GM19328 (cell line): Measurements from ENCODE around the gene CSNK1G3.
"Not testable (repeated sequence)": the region's sequence is repeated elsewhere in the genome, so short reads cannot be mapped to it uniquely, and the experiment has no call there.

Experiments used
- ATAC-seq: cut with Tn5 transposase; IDR thresholded peaks from one replicate; pipeline ENCODE4 v1.9.1; 2021; ENCODE audit warnings: mild to moderate bottlenecking, moderate library complexity; ENCODE audit not compliant: unreplicated experiment

The CSNK1G3 gene

DNA sequence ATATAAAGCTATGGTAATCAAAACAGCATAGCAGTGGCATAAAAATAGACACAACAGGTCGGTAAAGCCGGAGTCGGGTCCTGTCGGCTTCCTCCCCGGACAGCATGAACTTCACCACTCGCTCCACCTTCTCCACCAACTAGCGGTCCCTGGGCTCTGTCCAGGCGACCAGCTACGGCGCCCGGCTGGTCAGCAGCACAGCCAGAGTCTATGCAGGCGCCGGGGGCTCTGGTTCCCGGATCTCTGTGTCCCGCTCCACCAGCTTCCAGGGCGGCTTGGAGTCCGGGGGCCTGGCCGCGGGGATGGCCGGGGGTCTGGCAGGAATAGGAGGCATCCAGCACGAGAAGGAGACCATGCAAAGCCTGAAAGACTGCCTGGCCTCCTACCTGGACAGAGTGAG is 124.0 kb downstream of the CSNK1G3 start:
- no peak for ATAC-seq

DNA sequence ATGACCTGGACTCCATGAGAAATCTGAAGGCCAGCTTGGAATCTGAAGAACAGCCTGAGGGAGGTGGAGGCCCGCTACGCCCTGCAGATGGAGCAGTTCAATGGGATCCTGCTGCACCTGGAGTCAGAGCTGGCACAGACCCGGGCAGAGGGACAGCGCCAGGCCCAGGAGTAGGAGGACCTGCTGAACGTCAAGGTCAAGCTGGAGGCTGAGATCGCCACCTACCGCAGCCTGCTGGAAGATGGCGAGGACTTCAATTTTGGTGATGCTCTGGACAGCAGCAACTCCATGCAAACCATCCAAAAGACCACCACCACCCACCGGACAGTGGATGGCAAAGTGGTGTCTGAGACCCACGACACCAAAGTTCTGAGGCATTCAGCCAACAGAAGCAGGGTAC is 125.1 kb downstream of the CSNK1G3 start:
- not testable (repeated sequence) for ATAC-seq

- ATAC-seq, result no peak
These were observed 127.3 kb downstream of the CSNK1G3 start for GRCh38 chr5:123639244-123639643.

DNA sequence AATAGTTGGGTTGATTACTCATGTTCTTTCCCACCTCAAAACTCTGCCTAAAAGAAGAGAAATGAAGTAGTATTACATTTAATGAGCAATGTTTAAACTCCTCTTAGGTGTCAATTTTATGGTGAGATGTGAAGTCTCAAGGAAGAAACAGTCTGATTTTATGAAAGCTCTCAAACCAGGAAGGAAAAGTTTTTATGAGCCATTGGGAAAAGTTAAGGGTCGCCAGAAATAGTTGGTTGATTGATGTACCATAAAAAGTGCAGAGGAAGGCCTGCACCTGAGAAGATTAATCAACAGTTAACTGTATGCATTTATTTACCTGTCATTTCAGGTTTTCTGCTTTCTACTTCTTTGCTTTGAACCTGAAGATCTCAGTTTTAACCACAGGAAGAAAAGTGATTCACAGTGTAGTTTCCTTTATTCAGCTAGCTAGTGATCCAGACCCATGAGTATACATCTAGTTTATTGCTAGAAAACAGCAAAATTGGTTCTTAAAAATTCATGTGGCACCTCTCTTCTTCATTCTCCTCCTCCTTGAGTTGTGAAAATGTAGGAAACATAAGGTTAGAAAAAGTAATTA is 133.1 kb downstream of the CSNK1G3 start:
- no peak for ATAC-seq

DNA sequence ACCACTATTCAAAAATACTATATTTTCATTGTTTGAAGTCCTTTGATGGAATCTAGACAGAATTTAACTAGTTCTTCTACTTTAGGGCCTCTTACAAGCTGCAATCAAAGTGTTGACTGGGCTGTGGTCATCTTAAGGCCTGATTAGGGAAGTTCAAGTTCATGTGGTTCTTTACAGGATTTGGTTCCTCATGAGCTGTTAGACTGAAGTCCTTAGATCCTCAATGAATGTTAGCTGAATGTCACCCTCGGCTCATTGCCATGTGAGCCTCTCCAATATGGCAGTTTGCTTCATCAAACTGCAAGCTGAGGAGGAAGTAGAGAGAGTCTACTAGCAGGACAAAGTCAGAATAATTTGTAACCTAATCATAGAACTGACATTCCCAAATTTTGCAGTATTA is 135.1 kb downstream of the CSNK1G3 start:
- ATAC-seq, result no peak

GRCh38 chr5:123651234-123651633 is 139.3 kb downstream of the CSNK1G3 start:
- no peak for ATAC-seq

DNA sequence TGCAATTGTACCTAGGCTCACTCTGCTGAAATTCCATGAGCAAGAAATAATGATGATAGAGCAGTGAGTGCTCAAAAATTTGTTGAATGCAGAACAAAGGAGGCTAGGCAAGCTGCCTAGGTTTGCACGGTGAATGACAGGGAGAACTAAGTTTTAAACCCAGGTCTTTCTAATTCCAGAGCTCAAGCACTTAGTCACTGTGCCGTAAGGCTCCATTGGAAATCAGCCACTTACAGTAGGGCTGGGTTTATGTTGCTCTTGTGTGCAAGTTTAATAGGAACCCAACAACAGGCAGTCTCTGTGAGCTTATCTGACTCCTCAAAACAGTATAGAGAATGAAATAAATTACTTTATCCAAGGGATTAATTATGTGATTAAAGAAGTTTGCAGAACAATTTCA is 147.0 kb downstream of the CSNK1G3 start:
- ATAC-seq, result no peak

DNA sequence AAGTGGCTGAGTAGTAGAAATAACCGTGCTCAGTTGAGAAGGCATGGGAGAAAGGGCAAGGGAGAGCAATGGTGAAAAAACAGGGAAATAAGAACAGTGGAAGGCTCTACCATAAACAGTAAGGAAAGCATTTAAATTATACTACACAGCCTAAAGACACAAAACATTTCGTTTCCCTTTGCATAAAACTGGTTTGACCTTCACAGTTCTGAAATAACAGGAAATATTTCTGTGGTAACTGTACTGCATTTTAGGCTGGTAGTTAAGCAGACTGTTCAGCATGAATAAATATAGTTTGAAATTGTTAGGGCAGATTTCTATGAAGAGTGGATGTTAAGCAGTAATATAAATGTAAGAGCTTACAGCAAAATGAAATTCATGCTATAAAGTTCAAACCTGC is 147.5 kb downstream of the CSNK1G3 start:
- ATAC-seq, result no peak

DNA sequence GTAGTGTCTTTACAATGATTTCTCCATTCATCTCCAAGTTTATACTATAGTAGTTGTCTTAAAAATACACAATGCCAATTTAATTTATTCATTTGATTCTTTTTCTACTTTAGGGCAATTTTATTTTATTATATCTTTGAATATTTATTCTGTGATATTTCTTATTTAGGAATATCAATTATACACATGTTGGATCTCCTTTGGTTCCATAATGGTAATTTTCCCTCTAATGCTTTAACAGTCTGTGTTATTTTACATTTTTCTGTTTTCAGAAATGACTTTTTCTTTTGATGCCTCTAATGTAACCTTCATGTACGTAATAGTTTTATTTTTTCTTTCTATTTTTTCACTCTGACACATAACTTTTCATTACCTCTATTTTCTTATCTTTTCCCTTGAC is 153.0 kb downstream of the CSNK1G3 start:
- ATAC-seq, result no peak

- no peak for ATAC-seq
These were observed 153.9 kb downstream of the CSNK1G3 start for GRCh38 chr5:123665822-123666371.
